ENCODE results near the gene AFDN. TPM values are rescaled to one million over a fixed set of nuclear protein-coding genes. Genes with fewer than 3 reads are reported as not detected.
A peak's percentile ranks its signal among the peaks of the same experiment; 100 is the strongest.

AFDN gene
- total RNA-seq, 4 donors from 2014 or later: 66.9 to 88.0 (median 75.3) TPM

GRCh38 chr6:167932468-167933276 is 106.0 kb downstream of the AFDN start:
- 90% methylated on average over 12 of the region's 12 CpGs for WGBS
- no peaks in the 10 kb centered on the region for H3K9me3 ChIP-seq
- intact Hi-C loops (cut with DNase I): no loop called here
- no peaks in the 10 kb centered on the region for H3K27me3 ChIP-seq
- H3K4me3 ChIP-seq: no peak overlapping the region
- no peak for TF ChIP-seq EP300 (IDR thresholded peaks at IDR 0.05)
- TF ChIP-seq, protein P1, sequence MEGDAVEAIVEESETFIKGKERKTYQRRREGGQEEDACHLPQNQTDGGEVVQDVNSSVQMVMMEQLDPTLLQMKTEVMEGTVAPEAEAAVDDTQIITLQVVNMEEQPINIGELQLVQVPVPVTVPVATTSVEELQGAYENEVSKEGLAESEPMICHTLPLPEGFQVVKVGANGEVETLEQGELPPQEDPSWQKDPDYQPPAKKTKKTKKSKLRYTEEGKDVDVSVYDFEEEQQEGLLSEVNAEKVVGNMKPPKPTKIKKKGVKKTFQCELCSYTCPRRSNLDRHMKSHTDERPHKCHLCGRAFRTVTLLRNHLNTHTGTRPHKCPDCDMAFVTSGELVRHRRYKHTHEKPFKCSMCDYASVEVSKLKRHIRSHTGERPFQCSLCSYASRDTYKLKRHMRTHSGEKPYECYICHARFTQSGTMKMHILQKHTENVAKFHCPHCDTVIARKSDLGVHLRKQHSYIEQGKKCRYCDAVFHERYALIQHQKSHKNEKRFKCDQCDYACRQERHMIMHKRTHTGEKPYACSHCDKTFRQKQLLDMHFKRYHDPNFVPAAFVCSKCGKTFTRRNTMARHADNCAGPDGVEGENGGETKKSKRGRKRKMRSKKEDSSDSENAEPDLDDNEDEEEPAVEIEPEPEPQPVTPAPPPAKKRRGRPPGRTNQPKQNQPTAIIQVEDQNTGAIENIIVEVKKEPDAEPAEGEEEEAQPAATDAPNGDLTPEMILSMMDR (IDR thresholded peaks at IDR 0.05): no peak
- TF ChIP-seq POLR2AphosphoS5 (IDR thresholded peaks at IDR 0.05): no peak
- TF ChIP-seq POLR2A (IDR thresholded peaks at IDR 0.05; ENCODE audit: low read depth): no peak
- peaks cover 0 to 14% (median 5%) of the 10 kb centered on the region in 4 donors for H3K4me1 ChIP-seq
- H3K36me3 ChIP-seq: peaks cover 0 to 41% (median 20%) of the 10 kb centered on the region in 4 donors
- DNase-seq (ENCODE audit: extremely low spot score): peak; percentile 47
- no peak overlapping the region for H3K27ac ChIP-seq (replicated peaks in 1 of 4)

- no peak overlapping the region for H3K27ac ChIP-seq (replicated peaks in 1 of 4)
- intact Hi-C loops (cut with DNase I): no loop called here
- H3K9me3 ChIP-seq: no peaks in the 10 kb centered on the region
- H3K27me3 ChIP-seq: no peaks in the 10 kb centered on the region
- WGBS: 45% methylated on average over 3 of the region's 3 CpGs
- no peak overlapping the region for H3K4me3 ChIP-seq
- no peak for TF ChIP-seq POLR2AphosphoS5 (IDR thresholded peaks at IDR 0.05)
- TF ChIP-seq, protein P1 (IDR thresholded peaks at IDR 0.05): no peak
- peaks cover 0 to 14% (median 5%) of the 10 kb centered on the region in 4 donors for H3K4me1 ChIP-seq
- DNase-seq (ENCODE audit: extremely low spot score): no peak
- H3K36me3 ChIP-seq: peaks cover 0 to 35% (median 14%) of the 10 kb centered on the region in 4 donors
These were observed 106.6 kb downstream of the AFDN start for GRCh38 chr6:167933290-167933689.

- 89% methylated on average over 7 of the region's 7 CpGs for WGBS
- Histone ChIP-seq H3K27me3 (no peaks in the 10 kb centered on the region), H3K9me3 (no peaks in the 10 kb centered on the region), H3K27ac (replicated peaks in 1 of 4) (peak overlapping the region in 1 of 4 donors; percentile 32), H3K4me1 (peaks cover 0 to 16% (median 5%) of the 10 kb centered on the region in 4 donors), H3K36me3 (peaks cover 0 to 31% (median 10%) of the 10 kb centered on the region in 4 donors), H3K4me3 (no peak overlapping the region)
- no peak for DNase-seq (ENCODE audit: extremely low spot score)
- intact Hi-C loops (cut with DNase I): no loop called here
- TF ChIP-seq, protein P1 (IDR thresholded peaks at IDR 0.05): no peak
- no peak for TF ChIP-seq EP300 (IDR thresholded peaks at IDR 0.05)
- no peak for TF ChIP-seq POLR2A (IDR thresholded peaks at IDR 0.05; ENCODE audit: low read depth)
- no peak for TF ChIP-seq POLR2AphosphoS5 (IDR thresholded peaks at IDR 0.05)
These were observed 107.1 kb downstream of the AFDN start for GRCh38 chr6:167933847-167934246.

DNA sequence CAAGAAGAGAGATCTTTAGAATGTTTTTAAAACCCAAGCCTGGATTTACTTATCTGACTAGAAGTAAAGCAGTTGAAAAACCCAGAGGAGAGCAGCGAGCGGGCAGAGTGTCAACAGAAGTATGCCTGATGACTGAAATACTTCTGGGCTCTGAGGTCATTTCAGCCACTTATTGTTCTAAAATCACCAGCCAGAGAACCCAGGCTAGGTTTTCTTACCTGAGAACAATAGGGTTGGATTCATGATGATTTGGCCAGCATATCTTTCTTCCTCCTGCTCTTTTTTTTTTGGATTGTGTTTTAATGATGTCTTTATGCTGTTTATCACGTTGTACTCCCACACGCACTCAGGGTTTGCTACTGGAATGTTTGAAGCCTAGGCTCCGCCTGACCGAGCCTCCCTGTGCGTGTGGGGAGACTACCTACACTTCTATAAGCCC is 107.7 kb downstream of the AFDN start:
- WGBS: 84% methylated on average over 7 of the region's 7 CpGs
- peak; percentile 79 for DNase-seq (ENCODE audit: extremely low spot score)
- TF ChIP-seq, protein P1 (IDR thresholded peaks at IDR 0.05): no peak
- TF ChIP-seq EP300 (IDR thresholded peaks at IDR 0.05) (no peak), POLR2AphosphoS5 (IDR thresholded peaks at IDR 0.05) (peak in 1 of 2 donors; percentile 30), POLR2A (IDR thresholded peaks at IDR 0.05; ENCODE audit: low read depth) (no peak)
- intact Hi-C loops (cut with DNase I): no loop called here
- peak overlapping the region in 2 of 4 donors; percentile 12 to 32 for H3K27ac ChIP-seq (replicated peaks in 1 of 4)
- no peak overlapping the region for H3K4me3 ChIP-seq
- H3K27me3 ChIP-seq: no peaks in the 10 kb centered on the region
- H3K4me1 ChIP-seq: peaks cover 0 to 16% (median 5%) of the 10 kb centered on the region in 4 donors
- H3K36me3 ChIP-seq: peaks cover 0 to 28% (median 8%) of the 10 kb centered on the region in 4 donors
- H3K9me3 ChIP-seq: no peaks in the 10 kb centered on the region
